ENCODE results near the gene WASF3. TPM values are rescaled to one million over a fixed set of nuclear protein-coding genes. Genes with fewer than 3 reads are reported as not detected.

The WASF3 gene
- total RNA-seq, 4 donors from 2014 or later, result 22.9 to 50.8 (median 47.9) TPM

GRCh38 chr13:26693749-26694463 is 136.4 kb downstream of the WASF3 start:
- TF ChIP-seq CTCF (IDR thresholded peaks at IDR 0.05), result no peak
- DNase-seq (ENCODE audit: low spot score) (no peak), ATAC-seq (ENCODE audit: low FRiP score) (no peak)

GRCh38 chr13:26694609-26695359 is 137.3 kb downstream of the WASF3 start:
- ATAC-seq (ENCODE audit: low FRiP score) (no peak), DNase-seq (ENCODE audit: low spot score) (no peak)

GRCh38 chr13:26695360-26695705 is 137.8 kb downstream of the WASF3 start:
- ATAC-seq (ENCODE audit: low FRiP score), result no peak
- TF ChIP-seq CTCF (IDR thresholded peaks at IDR 0.05), result no peak
- DNase-seq (ENCODE audit: low spot score), result no peak

More at GRCh38 chr13:26694609-26695359, 137.3 kb downstream of the WASF3 start:
- no peak for TF ChIP-seq CTCF (IDR thresholded peaks at IDR 0.05)

- no peak for DNase-seq (ENCODE audit: low spot score)
- no peak for ATAC-seq (ENCODE audit: low FRiP score)
Observed at GRCh38 chr13:26695891-26696311, 138.4 kb downstream of the WASF3 start.

GRCh38 chr13:26697069-26697955 is 139.8 kb downstream of the WASF3 start:
- TF ChIP-seq CTCF (IDR thresholded peaks at IDR 0.05), result no peak
- ATAC-seq (ENCODE audit: low FRiP score) (no peak), DNase-seq (ENCODE audit: low spot score) (no peak)

More at GRCh38 chr13:26695891-26696311, 138.4 kb downstream of the WASF3 start:
- TF ChIP-seq CTCF (IDR thresholded peaks at IDR 0.05), result no peak

GRCh38 chr13:26698392-26699196 is 141.1 kb downstream of the WASF3 start:
- ATAC-seq (ENCODE audit: low FRiP score) (peak; percentile 90), DNase-seq (ENCODE audit: low spot score) (peak; percentile 81)
- TF ChIP-seq CTCF (IDR thresholded peaks at IDR 0.05), result peak in 2 of 3 donors; percentile 72 to 86

Measured in omental fat pad (tissue), 4 donors.